Stimulated activated naive CD4-positive, alpha-beta T cell (primary cell): ENCODE data around the gene NECTIN3.

ENCODE experiments used
- DNase-seq, 6 experiments: peaks; one replicate each; lab custom pipeline; 2025; lab: John Stamatoyannopoulos, UW

NECTIN3 gene

GRCh38 chr3:111071257-111072030 lies at the start of gene NECTIN3:
Gene NECTIN3 (plus strand): TSS chr3:111071816. CDS start chr3:111072018, 202 bp downstream.
- peak; percentile 65 to 80 (median 78) for DNase-seq

- no peak for DNase-seq
Measured at GRCh38 chr3:111027868-111028267, 43.7 kb upstream of the NECTIN3 start.

GRCh38 chr3:111031538-111031937 lies 40.1 kb upstream of the NECTIN3 start:
- no peak for DNase-seq

GRCh38 chr3:111032677-111033076 lies 38.9 kb upstream of the NECTIN3 start:
- DNase-seq, result no peak

GRCh38 chr3:111033470-111034050 lies 38.1 kb upstream of the NECTIN3 start:
- no peak for DNase-seq

GRCh38 chr3:111035316-111035715 lies 36.3 kb upstream of the NECTIN3 start:
- no peak for DNase-seq

- no peak for DNase-seq
Measured at GRCh38 chr3:111035902-111036301, 35.7 kb upstream of the NECTIN3 start.

- no peak for DNase-seq
Measured at GRCh38 chr3:111040959-111041358, 30.7 kb upstream of the NECTIN3 start.

- no peak for DNase-seq
Measured at GRCh38 chr3:111045564-111045963, 26.1 kb upstream of the NECTIN3 start.

- no peak for DNase-seq
Measured at GRCh38 chr3:111047042-111047441, 24.6 kb upstream of the NECTIN3 start.

- DNase-seq, result no peak
Measured at GRCh38 chr3:111047812-111048435, 23.7 kb upstream of the NECTIN3 start.

GRCh38 chr3:111051354-111051753 lies 20.3 kb upstream of the NECTIN3 start:
- no peak for DNase-seq

GRCh38 chr3:111068574-111068973 lies 3.0 kb upstream of the NECTIN3 start:
- no peak for DNase-seq

GRCh38 chr3:111069974-111070771 lies 1.4 kb upstream of the NECTIN3 start:
- peak in 1 of 6 experiments; percentile 22 for DNase-seq

- DNase-seq, result peak in 3 of 6 experiments; percentile 29 to 44 (median 30)
Measured at GRCh38 chr3:111070772-111071256, 802 bp upstream of the NECTIN3 start.

GRCh38 chr3:111072031-111072921 lies 660 bp downstream of the NECTIN3 start:
- peak in 3 of 6 experiments; percentile 30 to 58 (median 34) for DNase-seq

GRCh38 chr3:111073218-111073617 lies 1.6 kb downstream of the NECTIN3 start:
- no peak for DNase-seq

- no peak for DNase-seq
Measured at GRCh38 chr3:111076732-111077131, 5.1 kb downstream of the NECTIN3 start.

GRCh38 chr3:111077369-111077768 lies 5.8 kb downstream of the NECTIN3 start:
- no peak for DNase-seq

- peak in 2 of 6 experiments; percentile 4 to 8 for DNase-seq
Measured at GRCh38 chr3:111080413-111080812, 8.8 kb downstream of the NECTIN3 start.

- no peak for DNase-seq
Measured at GRCh38 chr3:111081008-111081545, 9.5 kb downstream of the NECTIN3 start.
